HepG2 (cell line): Measurements from ENCODE around the gene FRMD8. TPM values are rescaled to one million over a fixed set of nuclear protein-coding genes. Genes with fewer than 3 reads are reported as not detected.

Experiments
- BCL6 ChIP-seq: IDR thresholded peaks from 2 replicates; pipeline ENCODE4 v1.6.1; 2016; ENCODE audit warnings: missing genetic modification reagents, missing compliant biosample characterization
- CBX5 ChIP-seq: sonication (generic); formaldehyde crosslinking; IDR thresholded peaks from 2 replicates; pipeline ENCODE4 v1.4.0; 2020; ENCODE audit warnings: missing genetic modification reagents, borderline replicate concordance
- ERF ChIP-seq: IDR thresholded peaks from 2 replicates; pipeline ENCODE4 v1.6.1; 2018; ENCODE audit warnings: missing biosample characterization, missing genetic modification reagents
- GABPA ChIP-seq, 2 experiments: IDR thresholded peaks; 2 replicates each; pipeline ENCODE4 v1.6.1; 2011 to 2016; ENCODE audit warnings: low read depth in 2 of 2, low read length in 1 of 2, missing biosample characterization in 1 of 2, missing genetic modification characterization in 1 of 2
- JUNB ChIP-seq: sonication (generic); formaldehyde crosslinking; IDR thresholded peaks from 2 replicates; pipeline ENCODE4 v1.8.0; 2022; ENCODE audit warnings: missing genetic modification reagents, mild to moderate bottlenecking, borderline replicate concordance
- KLF12 ChIP-seq: sonication (generic); formaldehyde crosslinking; IDR thresholded peaks from 2 replicates; pipeline ENCODE4 v1.4.0; 2020; ENCODE audit warnings: missing genetic modification reagents, borderline replicate concordance
- NR2F6 ChIP-seq, 2 experiments: IDR thresholded peaks; 2 replicates each; pipeline ENCODE4 v1.6.1; 2016; ENCODE audit warnings: antibody characterized with exemption in 1 of 2, mild to moderate bottlenecking in 1 of 2
- RNF2 ChIP-seq: fragments of 450-650 bp; conservative IDR thresholded peaks from 2 replicates; pipeline ENCODE4 v1.6.1; 2016; ENCODE audit warnings: low read depth
- SMAD1 ChIP-seq: sonication (generic); formaldehyde crosslinking; IDR thresholded peaks from 2 replicates; pipeline ENCODE4 v1.4.0; 2020; ENCODE audit warnings: missing genetic modification reagents, low read depth, mild to moderate bottlenecking, borderline replicate concordance
- SMAD9 ChIP-seq: sonication (generic); formaldehyde crosslinking; IDR thresholded peaks from 2 replicates; pipeline ENCODE4 v1.5.1; 2020; ENCODE audit warnings: mild to moderate bottlenecking, missing genetic modification reagents
- TCF7L2 ChIP-seq: IDR thresholded peaks from 2 replicates; pipeline ENCODE4 v1.6.1; 2011; ENCODE audit warnings: mild to moderate bottlenecking, low read depth, low read length, moderate library complexity
- ZNF263 ChIP-seq: sonication (generic); formaldehyde crosslinking; IDR thresholded peaks from 2 replicates; pipeline ENCODE4 v1.4.0; 2020; ENCODE audit warnings: missing genetic modification reagents
- ZNF317 ChIP-seq: sonication (generic); formaldehyde crosslinking; IDR thresholded peaks from 2 replicates; pipeline ENCODE4 v1.5.0; 2020; ENCODE audit warnings: mild to moderate bottlenecking, missing genetic modification reagents
- ZNF329 ChIP-seq: sonication (generic); formaldehyde crosslinking; IDR thresholded peaks from 2 replicates; pipeline ENCODE4 v1.9.0; 2021; ENCODE audit warnings: low read depth, mild to moderate bottlenecking, missing genetic modification reagents
- ZNF703 ChIP-seq: sonication (generic); formaldehyde crosslinking; IDR thresholded peaks from 2 replicates; pipeline ENCODE4 v1.5.1; 2020; ENCODE audit warnings: missing genetic modification reagents, mild to moderate bottlenecking, moderate library complexity, borderline replicate concordance
- polyA plus RNA-seq, 8 experiments: library from polyadenylated mRNA; depleted of rRNA in 3 of 8; stranded (reverse) in 7 of 8; unstranded in 1 of 8; fragments of >200 nt; fragmentation: Illumina TruSeq in 4 of 8; extraction: Trizol in 4 of 8; gene quantifications; 2 replicates each; pipeline versions ENCODE4 v1.2.1 to v1.2.3, GENCODE V29; 2011 to 2016; ENCODE audit warnings: low read depth in 4 of 8, missing spikeins in 1 of 8, mixed read lengths in 1 of 8; ENCODE audit not compliant: insufficient read depth in 1 of 8
- total RNA-seq, 5 experiments: library from RNA; depleted of rRNA; stranded (reverse); fragments of >200 nt; fragmentation: Illumina TruSeq; extraction: Trizol; gene quantifications; 2 replicates each; pipeline ENCODE4 v1.2.3, GENCODE V29; 2016; ENCODE audit warnings: low read depth in 1 of 5
- TF ChIP-seq, protein P1 (sequence below): sonication (generic); formaldehyde crosslinking; IDR thresholded peaks from 2 replicates; pipeline ENCODE4 v1.9.0; 2021; ENCODE audit warnings: missing genetic modification reagents, borderline replicate concordance
- TF ChIP-seq, protein P2 (sequence below): sonication (generic); formaldehyde crosslinking; IDR thresholded peaks from 2 replicates; pipeline ENCODE4 v1.9.0; 2022; ENCODE audit warnings: low read depth, missing genetic modification reagents
- TF ChIP-seq, protein P3 (sequence below): sonication (generic); formaldehyde crosslinking; IDR thresholded peaks from 2 replicates; pipeline ENCODE4 v1.5.1; 2020; ENCODE audit warnings: mild to moderate bottlenecking, missing genetic modification reagents, moderate library complexity

FRMD8 gene
- total and polyA plus RNA-seq, 2 of the 13 experiments (the other 11 are each of a cell fraction or from before 2014, with no cell fraction given), result 5.8 to 20.6 TPM

- TF ChIP-seq SMAD9 (CRISPR knock-in tag) (0 out of 2 replicates have a peak, but pooled peaks have one; percentile 61), ZNF263 (CRISPR knock-in tag) (no peak), ERF (CRISPR knock-in tag) (no peak), NR2F6 (IDR thresholded peaks at IDR 0.05) (no peak), NR2F6 (CRISPR knock-in tag; IDR thresholded peaks at IDR 0.05) (peak; percentile 24; the same call in 1 of the 2 replicates), CBX5 (CRISPR knock-in tag) (no peak), RNF2 (no peak), ZNF329 (CRISPR knock-in tag) (no peak), KLF12 (no peak), BCL6 (CRISPR knock-in tag) (peak; percentile 27; the same call in 1 of the 2 replicates), GABPA (IDR thresholded peaks at IDR 0.05; ENCODE audit: low read depth, low read length) (no peak), GABPA (CRISPR knock-in tag; IDR thresholded peaks at IDR 0.05; ENCODE audit: low read depth) (no peak), ZNF703 (CRISPR knock-in tag) (no peak), SMAD1 (CRISPR knock-in tag) (peak; percentile 45; the same call in 1 of the 2 replicates), TCF7L2 (no peak), JUNB (no peak), ZNF317 (CRISPR knock-in tag) (no peak)
- TF ChIP-seq, protein P1, sequence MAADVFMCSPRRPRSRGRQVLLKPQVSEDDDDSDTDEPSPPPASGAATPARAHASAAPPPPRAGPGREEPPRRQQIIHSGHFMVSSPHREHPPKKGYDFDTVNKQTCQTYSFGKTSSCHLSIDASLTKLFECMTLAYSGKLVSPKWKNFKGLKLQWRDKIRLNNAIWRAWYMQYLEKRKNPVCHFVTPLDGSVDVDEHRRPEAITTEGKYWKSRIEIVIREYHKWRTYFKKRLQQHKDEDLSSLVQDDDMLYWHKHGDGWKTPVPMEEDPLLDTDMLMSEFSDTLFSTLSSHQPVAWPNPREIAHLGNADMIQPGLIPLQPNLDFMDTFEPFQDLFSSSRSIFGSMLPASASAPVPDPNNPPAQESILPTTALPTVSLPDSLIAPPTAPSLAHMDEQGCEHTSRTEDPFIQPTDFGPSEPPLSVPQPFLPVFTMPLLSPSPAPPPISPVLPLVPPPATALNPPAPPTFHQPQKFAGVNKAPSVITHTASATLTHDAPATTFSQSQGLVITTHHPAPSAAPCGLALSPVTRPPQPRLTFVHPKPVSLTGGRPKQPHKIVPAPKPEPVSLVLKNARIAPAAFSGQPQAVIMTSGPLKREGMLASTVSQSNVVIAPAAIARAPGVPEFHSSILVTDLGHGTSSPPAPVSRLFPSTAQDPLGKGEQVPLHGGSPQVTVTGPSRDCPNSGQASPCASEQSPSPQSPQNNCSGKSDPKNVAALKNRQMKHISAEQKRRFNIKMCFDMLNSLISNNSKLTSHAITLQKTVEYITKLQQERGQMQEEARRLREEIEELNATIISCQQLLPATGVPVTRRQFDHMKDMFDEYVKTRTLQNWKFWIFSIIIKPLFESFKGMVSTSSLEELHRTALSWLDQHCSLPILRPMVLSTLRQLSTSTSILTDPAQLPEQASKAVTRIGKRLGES (CRISPR knock-in tag), result no peak
- TF ChIP-seq, protein P2, sequence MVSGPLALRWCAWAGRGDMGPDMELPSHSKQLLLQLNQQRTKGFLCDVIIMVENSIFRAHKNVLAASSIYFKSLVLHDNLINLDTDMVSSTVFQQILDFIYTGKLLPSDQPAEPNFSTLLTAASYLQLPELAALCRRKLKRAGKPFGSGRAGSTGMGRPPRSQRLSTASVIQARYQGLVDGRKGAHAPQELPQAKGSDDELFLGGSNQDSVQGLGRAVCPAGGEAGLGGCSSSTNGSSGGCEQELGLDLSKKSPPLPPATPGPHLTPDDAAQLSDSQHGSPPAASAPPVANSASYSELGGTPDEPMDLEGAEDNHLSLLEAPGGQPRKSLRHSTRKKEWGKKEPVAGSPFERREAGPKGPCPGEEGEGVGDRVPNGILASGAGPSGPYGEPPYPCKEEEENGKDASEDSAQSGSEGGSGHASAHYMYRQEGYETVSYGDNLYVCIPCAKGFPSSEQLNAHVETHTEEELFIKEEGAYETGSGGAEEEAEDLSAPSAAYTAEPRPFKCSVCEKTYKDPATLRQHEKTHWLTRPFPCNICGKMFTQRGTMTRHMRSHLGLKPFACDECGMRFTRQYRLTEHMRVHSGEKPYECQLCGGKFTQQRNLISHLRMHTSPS (CRISPR knock-in tag), result peak; percentile 78; the same call in 1 of the 2 replicates
- TF ChIP-seq, protein P3, sequence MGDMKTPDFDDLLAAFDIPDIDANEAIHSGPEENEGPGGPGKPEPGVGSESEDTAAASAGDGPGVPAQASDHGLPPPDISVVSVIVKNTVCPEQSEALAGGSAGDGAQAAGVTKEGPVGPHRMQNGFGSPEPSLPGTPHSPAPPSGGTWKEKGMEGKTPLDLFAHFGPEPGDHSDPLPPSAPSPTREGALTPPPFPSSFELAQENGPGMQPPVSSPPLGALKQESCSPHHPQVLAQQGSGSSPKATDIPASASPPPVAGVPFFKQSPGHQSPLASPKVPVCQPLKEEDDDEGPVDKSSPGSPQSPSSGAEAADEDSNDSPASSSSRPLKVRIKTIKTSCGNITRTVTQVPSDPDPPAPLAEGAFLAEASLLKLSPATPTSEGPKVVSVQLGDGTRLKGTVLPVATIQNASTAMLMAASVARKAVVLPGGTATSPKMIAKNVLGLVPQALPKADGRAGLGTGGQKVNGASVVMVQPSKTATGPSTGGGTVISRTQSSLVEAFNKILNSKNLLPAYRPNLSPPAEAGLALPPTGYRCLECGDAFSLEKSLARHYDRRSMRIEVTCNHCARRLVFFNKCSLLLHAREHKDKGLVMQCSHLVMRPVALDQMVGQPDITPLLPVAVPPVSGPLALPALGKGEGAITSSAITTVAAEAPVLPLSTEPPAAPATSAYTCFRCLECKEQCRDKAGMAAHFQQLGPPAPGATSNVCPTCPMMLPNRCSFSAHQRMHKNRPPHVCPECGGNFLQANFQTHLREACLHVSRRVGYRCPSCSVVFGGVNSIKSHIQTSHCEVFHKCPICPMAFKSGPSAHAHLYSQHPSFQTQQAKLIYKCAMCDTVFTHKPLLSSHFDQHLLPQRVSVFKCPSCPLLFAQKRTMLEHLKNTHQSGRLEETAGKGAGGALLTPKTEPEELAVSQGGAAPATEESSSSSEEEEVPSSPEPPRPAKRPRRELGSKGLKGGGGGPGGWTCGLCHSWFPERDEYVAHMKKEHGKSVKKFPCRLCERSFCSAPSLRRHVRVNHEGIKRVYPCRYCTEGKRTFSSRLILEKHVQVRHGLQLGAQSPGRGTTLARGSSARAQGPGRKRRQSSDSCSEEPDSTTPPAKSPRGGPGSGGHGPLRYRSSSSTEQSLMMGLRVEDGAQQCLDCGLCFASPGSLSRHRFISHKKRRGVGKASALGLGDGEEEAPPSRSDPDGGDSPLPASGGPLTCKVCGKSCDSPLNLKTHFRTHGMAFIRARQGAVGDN (CRISPR knock-in tag), result peak; percentile 20; the same call in 1 of the 2 replicates
Measured at GRCh38 chr11:65416841-65417701, 30.6 kb downstream of the FRMD8 start (continued).
